H1 (cell line): ENCODE measurements around the gene ZNF407. TPM values are rescaled to one million over a fixed set of nuclear protein-coding genes. Genes with fewer than 3 reads are reported as not detected.

Experiments used
- KDM5A ChIP-seq: fragments of 200-600 bp; IDR thresholded peaks from 2 replicates; pipeline ENCODE4 v1.7.1; 2012; ENCODE audit warnings: mild to moderate bottlenecking, low read length, inconsistent platforms, mixed read lengths
- NRF1 ChIP-seq: IDR thresholded peaks from 2 replicates; pipeline ENCODE4 v1.6.1; 2011; ENCODE audit warnings: mild to moderate bottlenecking, low read depth, low read length, improper control_type of control experiment
- RAD21 ChIP-seq, 2 experiments: IDR thresholded peaks in 1 of 2; conservative IDR thresholded peaks in 1 of 2; 2 replicates each; pipeline ENCODE4 v1.6.1; 2011; ENCODE audit warnings: low read depth in 2 of 2, low read length in 2 of 2, improper control_type of control experiment in 1 of 2, inconsistent platforms in 1 of 2, mild to moderate bottlenecking in 1 of 2, moderate library complexity in 1 of 2
- TAF1 ChIP-seq: IDR thresholded peaks from 2 replicates; pipeline ENCODE4 v1.6.1; 2011; ENCODE audit warnings: mild to moderate bottlenecking, low read depth, low read length
- polyA plus RNA-seq, 7 experiments: library from polyadenylated mRNA; depleted of rRNA in 3 of 7; stranded (reverse) in 5 of 7; unstranded in 2 of 7; fragments of >200 nt in 5 of 7; fragments of 200-250 nt in 2 of 7; gene quantifications; 1 replicate in 5 of 7; 2 replicates in 1 of 7; 4 replicates in 1 of 7; pipeline versions ENCODE4 v1.2.1 to v1.2.3, GENCODE V29; 2011 to 2013; ENCODE audit warnings: missing spikeins in 2 of 7, mixed read lengths in 2 of 7
- total RNA-seq: library from RNA; stranded (reverse); fragmentation: NEBNext Ultra II Directional; extraction: Animal tissue kit (Norgen Biotek cat#: 25700); gene quantifications from 2 replicates; pipeline ENCODE4 v1.2.1, GENCODE V29; 2021

Gene ZNF407
- total and polyA plus RNA-seq, 2 of the 8 experiments (the other 6 are each of a cell fraction or from before 2014, with no cell fraction given) = 1.5 to 6.8 TPM

DNA sequence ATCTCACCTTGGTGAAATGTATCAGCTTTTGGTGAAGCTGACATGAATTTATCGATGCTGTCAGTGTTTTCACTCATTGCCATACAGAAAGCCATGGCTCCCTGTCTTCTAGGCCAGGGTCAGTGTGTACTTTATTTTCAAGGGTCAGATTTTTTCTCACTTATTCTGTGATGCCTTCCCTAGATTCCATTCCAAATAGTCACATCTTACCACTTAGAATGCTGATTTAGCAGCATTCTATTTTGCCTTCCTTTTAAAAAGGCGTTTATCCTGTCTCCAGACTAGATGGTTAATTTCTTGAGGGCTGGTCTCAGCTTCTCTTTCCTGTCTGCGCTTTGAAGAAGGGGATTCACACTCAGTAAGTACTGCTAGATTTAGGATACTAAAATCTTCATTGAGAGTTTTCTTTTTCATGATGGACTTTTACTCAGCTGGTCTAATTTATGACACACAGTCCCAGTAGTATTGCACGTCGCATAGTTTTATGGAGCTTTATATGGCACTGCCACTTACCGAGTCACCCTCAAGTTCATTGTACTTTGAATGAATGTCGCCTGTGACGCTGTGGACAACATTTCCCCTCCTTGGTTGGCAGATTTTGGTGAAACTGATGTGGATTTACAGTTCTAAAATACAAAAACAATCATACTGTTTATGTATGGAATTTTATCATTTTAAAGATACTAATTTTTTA, 194.0 kb downstream of the ZNF407 start (continued):
- TF ChIP-seq RAD21 (IDR thresholded peaks at IDR 0.05 in 1 of 2, conservative IDR thresholded peaks at IDR 0.05 in 1 of 2; ENCODE audit: low read depth in 2 of 2, low read length in 2 of 2) = no peak
- TF ChIP-seq KDM5A = no peak
- no peak for TF ChIP-seq TAF1
- TF ChIP-seq NRF1 = no peak
